Naive thymus-derived CD4-positive, alpha-beta T cell (primary cell): Measurements from ENCODE around the gene CAMK2D. TPM values are rescaled to one million over a fixed set of nuclear protein-coding genes. Genes with fewer than 3 reads are reported as not detected.

ENCODE experiments used
- ATAC-seq: fragments of 150-1000 bp; cut with Tn5 transposase; 2 replicates; pipeline ENCODE4 v1.10.0; 2021; ENCODE audit warnings: mild to moderate bottlenecking, moderate library complexity
- CTCF ChIA-PET: fragments of 350-600 bp; sonication (Branson Sonifier 250); formaldehyde crosslinking; loops from one replicate; lab custom pipeline; 2021; ENCODE audit warnings: antibody characterized with exemption; lab: Charles Lee
- POLR2A ChIA-PET: fragments of 350-600 bp; sonication (Branson Sonifier 250); formaldehyde crosslinking; loops from one replicate; lab custom pipeline; 2021; ENCODE audit warnings: antibody characterized with exemption, inconsistent platforms; lab: Charles Lee
- DNase-seq, 9 donors: peaks; one replicate each; pipeline versions ENCODE4 v3.0.0 to v3.0.0-alpha.2; 2020 to 2022; ENCODE audit warnings: mixed read lengths in 1 of 9
- H3K27ac ChIP-seq: one replicate; pipeline ENCODE4 v1.7.0; 2013; ENCODE audit warnings: mild to moderate bottlenecking, low read depth, low read length, moderate library complexity
- H3K27me3 ChIP-seq, 2 donors: one replicate each; pipeline ENCODE4 v1.7.0; 2013; ENCODE audit warnings: low read length in 2 of 2, mild to moderate bottlenecking in 2 of 2, moderate library complexity in 2 of 2; ENCODE audit not compliant: control insufficient read depth in 2 of 2, insufficient read depth in 2 of 2
- H3K36me3 ChIP-seq, 3 experiments: 1 replicate in 2 of 3; 2 replicates in 1 of 3; pipeline ENCODE4 v1.7.0; 2013; ENCODE audit warnings: low read length in 3 of 3, mild to moderate bottlenecking in 3 of 3, moderate library complexity in 1 of 3; ENCODE audit not compliant: insufficient read depth in 3 of 3, control insufficient read depth in 2 of 3
- H3K4me1 ChIP-seq, 2 donors: one replicate each; pipeline ENCODE4 v1.7.0; 2013; ENCODE audit warnings: low read length in 2 of 2, mild to moderate bottlenecking in 2 of 2, moderate library complexity in 1 of 2; ENCODE audit not compliant: control insufficient read depth in 2 of 2, insufficient read depth in 2 of 2
- H3K4me3 ChIP-seq: 2 replicates; pipeline ENCODE4 v1.7.0; 2013; ENCODE audit warnings: mild to moderate bottlenecking, low read length
- H3K9me3 ChIP-seq, 3 experiments: 1 replicate in 2 of 3; 2 replicates in 1 of 3; pipeline ENCODE4 v1.7.0; 2013; ENCODE audit warnings: low read length in 3 of 3; ENCODE audit not compliant: control insufficient read depth in 2 of 3
- H3K27ac Mint-ChIP-seq, 9 donors: one replicate each; pipeline ENCODE4 v1.8.0; 2020 to 2022; ENCODE audit warnings: mixed read lengths in 9 of 9, mild to moderate bottlenecking in 8 of 9, moderate library complexity in 5 of 9, inconsistent platforms in 2 of 9
- H3K27me3 Mint-ChIP-seq, 5 donors: one replicate each; pipeline ENCODE4 v1.8.0; 2021 to 2022; ENCODE audit warnings: mixed read lengths in 5 of 5, mild to moderate bottlenecking in 1 of 5
- H3K36me3 Mint-ChIP-seq, 5 donors: one replicate each; pipeline ENCODE4 v1.8.0; 2020 to 2022; ENCODE audit warnings: mixed read lengths in 5 of 5, mild to moderate bottlenecking in 3 of 5, inconsistent platforms in 1 of 5
- H3K4me1 Mint-ChIP-seq, 7 donors: one replicate each; pipeline ENCODE4 v1.8.0; 2020 to 2022; ENCODE audit warnings: mixed read lengths in 7 of 7, mild to moderate bottlenecking in 3 of 7, inconsistent platforms in 1 of 7
- H3K4me3 Mint-ChIP-seq, 10 donors: one replicate each; pipeline ENCODE4 v1.8.0; 2020 to 2022; ENCODE audit warnings: mild to moderate bottlenecking in 10 of 10, mixed read lengths in 10 of 10, moderate library complexity in 6 of 10, inconsistent platforms in 2 of 10
- H3K9me3 Mint-ChIP-seq, 11 donors: one replicate each; pipeline ENCODE4 v1.8.0; 2020 to 2022; ENCODE audit warnings: mixed read lengths in 11 of 11, mild to moderate bottlenecking in 4 of 11, inconsistent platforms in 1 of 11, moderate library complexity in 1 of 11
- intact Hi-C, 2 donors: fragments of 100-400 bp; cut with micrococcal nuclease; formaldehyde crosslinking; loops; one replicate each; pipeline ENCODE4 v1.15.1; 2023
- polyA plus RNA-seq, 2 donors: library from polyadenylated mRNA; unstranded; fragments of 300-500 nt; fragmentation: Illumina TruSeq; gene quantifications; one replicate each; pipeline ENCODE4 v1.2.3, GENCODE V29; 2021
- total RNA-seq, 6 experiments: library from RNA in 5 of 6; stranded (reverse) in 5 of 6; gene quantifications; 1 replicate in 5 of 6; 2 replicates in 1 of 6; pipeline ENCODE4 v1.2.3 and lab custom pipeline; 2021 to 2026

The CAMK2D gene
- total and polyA plus RNA-seq, 7 experiments from 2014 or later, result 13.5 to 41.2 (median 36.1) TPM

GRCh38 chr4:113511944-113512343, 249.6 kb downstream of the CAMK2D start:
- no peaks in the 10 kb centered on the region for H3K9me3 ChIP-seq
- no peaks in the 10 kb centered on the region for H3K4me1 Mint-ChIP-seq
- H3K27ac Mint-ChIP-seq, result no peak overlapping the region
- POLR2A ChIA-PET, result no interaction called here
- H3K4me1 ChIP-seq, result no peaks in the 10 kb centered on the region
- ATAC-seq, result no peak
- H3K4me3 Mint-ChIP-seq, result no peak overlapping the region
- H3K36me3 Mint-ChIP-seq, result peaks cover 7 to 48% (median 37%) of the 10 kb centered on the region in 5 donors
- CTCF ChIA-PET, result no interaction called here
- H3K27me3 Mint-ChIP-seq, result no peaks in the 10 kb centered on the region
- no peak overlapping the region for H3K4me3 ChIP-seq
- H3K9me3 Mint-ChIP-seq, result no peaks in the 10 kb centered on the region
- no peak for DNase-seq
- intact Hi-C loops, result no loop called here
- peaks cover 5 to 35% (median 8%) of the 10 kb centered on the region in 3 experiments for H3K36me3 ChIP-seq
- no peak overlapping the region for H3K27ac ChIP-seq
- no peaks in the 10 kb centered on the region for H3K27me3 ChIP-seq

GRCh38 chr4:113509851-113510250, 251.7 kb downstream of the CAMK2D start:
- Histone ChIP-seq H3K36me3 (peaks cover 5 to 35% (median 8%) of the 10 kb centered on the region in 3 experiments), H3K27ac (no peak overlapping the region), H3K4me3 (no peak overlapping the region), H3K4me1 (no peaks in the 10 kb centered on the region), H3K9me3 (no peaks in the 10 kb centered on the region), H3K27me3 (no peaks in the 10 kb centered on the region)
- no peak for DNase-seq
- Mint-ChIP-seq H3K4me1 (no peaks in the 10 kb centered on the region), H3K27me3 (no peaks in the 10 kb centered on the region), H3K9me3 (no peaks in the 10 kb centered on the region), H3K27ac (no peak overlapping the region), H3K4me3 (no peak overlapping the region), H3K36me3 (peaks cover 7 to 56% (median 38%) of the 10 kb centered on the region in 5 donors)
- intact Hi-C loops, result no loop called here
- ChIA-PET POLR2A (no interaction called here), CTCF (no interaction called here)
- ATAC-seq, result no peak

DNA sequence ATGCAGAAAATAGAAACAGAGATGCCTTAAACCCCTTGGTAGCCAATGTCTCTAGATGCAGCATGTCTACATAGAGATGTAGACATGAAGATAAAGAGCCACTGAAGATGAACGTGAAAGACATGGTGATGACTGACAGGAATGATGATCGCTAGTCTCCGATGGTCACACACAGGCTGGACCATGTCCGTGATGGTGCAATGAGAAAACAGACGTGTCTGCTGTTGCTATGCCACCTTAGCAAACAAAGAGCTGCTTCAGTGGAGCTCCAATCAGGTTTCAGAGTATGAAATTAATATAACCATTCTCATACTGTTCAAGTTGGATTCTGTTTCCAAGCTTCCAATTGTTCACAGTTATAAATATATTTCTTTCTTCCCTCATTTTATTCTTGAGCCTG, 256.5 kb downstream of the CAMK2D start:
- H3K9me3 ChIP-seq, result no peaks in the 10 kb centered on the region
- Mint-ChIP-seq H3K36me3 (peaks cover 9 to 47% (median 35%) of the 10 kb centered on the region in 5 donors), H3K4me3 (no peak overlapping the region), H3K9me3 (peaks cover 0 to 3% (median 0%) of the 10 kb centered on the region in 11 donors), H3K27ac (no peak overlapping the region), H3K27me3 (no peaks in the 10 kb centered on the region), H3K4me1 (no peaks in the 10 kb centered on the region)
- CTCF ChIA-PET, result no interaction called here
- H3K4me3 ChIP-seq, result no peak overlapping the region
- DNase-seq, result no peak
- no peak for ATAC-seq
- POLR2A ChIA-PET, result no interaction called here
- no peaks in the 10 kb centered on the region for H3K27me3 ChIP-seq
- intact Hi-C loops, result no loop called here
- H3K4me1 ChIP-seq, result no peaks in the 10 kb centered on the region
- H3K36me3 ChIP-seq, result peaks cover 0 to 25% (median 0%) of the 10 kb centered on the region in 3 experiments
- no peak overlapping the region for H3K27ac ChIP-seq

- no peaks in the 10 kb centered on the region for H3K9me3 ChIP-seq
- no peak for DNase-seq
- H3K27me3 ChIP-seq, result no peaks in the 10 kb centered on the region
- ChIA-PET POLR2A (no interaction called here), CTCF (no interaction called here)
- intact Hi-C loops, result no loop called here
- H3K27ac Mint-ChIP-seq, result no peak overlapping the region
- no peak for ATAC-seq
- no peaks in the 10 kb centered on the region for H3K4me1 ChIP-seq
- no peak overlapping the region for H3K27ac ChIP-seq
- H3K4me1 Mint-ChIP-seq, result no peaks in the 10 kb centered on the region
- no peak overlapping the region for H3K4me3 Mint-ChIP-seq
- peaks cover 0 to 25% (median 0%) of the 10 kb centered on the region in 3 experiments for H3K36me3 ChIP-seq
- no peaks in the 10 kb centered on the region for H3K27me3 Mint-ChIP-seq
- H3K36me3 Mint-ChIP-seq, result peaks cover 9 to 52% (median 40%) of the 10 kb centered on the region in 5 donors
- no peak overlapping the region for H3K4me3 ChIP-seq
- H3K9me3 Mint-ChIP-seq, result peaks cover 0 to 6% (median 0%) of the 10 kb centered on the region in 11 donors
These were observed 257.1 kb downstream of the CAMK2D start for GRCh38 chr4:113504422-113504821.

DNA sequence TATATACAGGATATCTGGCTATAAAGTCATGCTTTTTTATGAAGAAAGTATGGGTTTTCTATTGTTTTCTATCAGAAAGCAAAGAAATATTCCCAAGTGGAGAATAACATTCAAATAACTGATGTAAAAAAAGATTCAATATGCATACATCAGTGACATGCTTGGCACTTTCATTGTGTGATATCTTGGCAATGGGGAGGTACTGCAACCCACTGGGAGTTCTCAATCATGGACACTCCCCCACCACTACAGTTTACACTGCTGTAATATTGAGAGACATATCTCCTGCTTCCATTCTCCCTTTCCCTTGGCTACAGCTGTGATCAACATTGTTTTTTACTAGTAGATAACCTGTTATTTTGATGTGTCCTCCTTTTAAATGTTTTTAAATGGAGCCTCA, 257.8 kb downstream of the CAMK2D start:
- Mint-ChIP-seq H3K9me3 (peaks cover 0 to 6% (median 0%) of the 10 kb centered on the region in 11 donors), H3K4me1 (no peaks in the 10 kb centered on the region), H3K4me3 (no peak overlapping the region), H3K27me3 (no peaks in the 10 kb centered on the region), H3K27ac (no peak overlapping the region), H3K36me3 (peaks cover 9 to 51% (median 44%) of the 10 kb centered on the region in 5 donors)
- H3K27me3 ChIP-seq, result no peaks in the 10 kb centered on the region
- H3K36me3 ChIP-seq, result peaks cover 0 to 25% (median 0%) of the 10 kb centered on the region in 3 experiments
- DNase-seq (no peak), ATAC-seq (no peak)
- POLR2A ChIA-PET, result no interaction called here
- no peaks in the 10 kb centered on the region for H3K9me3 ChIP-seq
- intact Hi-C loops, result no loop called here
- no peak overlapping the region for H3K4me3 ChIP-seq
- H3K27ac ChIP-seq, result no peak overlapping the region
- no peaks in the 10 kb centered on the region for H3K4me1 ChIP-seq
- CTCF ChIA-PET, result no interaction called here

- Histone ChIP-seq H3K27ac (no peak overlapping the region), H3K27me3 (no peaks in the 10 kb centered on the region), H3K4me1 (no peaks in the 10 kb centered on the region), H3K36me3 (peaks cover 0 to 20% (median 0%) of the 10 kb centered on the region in 3 experiments), H3K4me3 (no peak overlapping the region), H3K9me3 (no peaks in the 10 kb centered on the region)
- ChIA-PET POLR2A (no interaction called here), CTCF (no interaction called here)
- Mint-ChIP-seq H3K4me3 (no peak overlapping the region), H3K4me1 (no peaks in the 10 kb centered on the region), H3K9me3 (peaks cover 0 to 6% (median 0%) of the 10 kb centered on the region in 11 donors), H3K27ac (no peak overlapping the region), H3K36me3 (peaks cover 10 to 49% (median 43%) of the 10 kb centered on the region in 5 donors), H3K27me3 (no peaks in the 10 kb centered on the region)
- ATAC-seq (no peak), DNase-seq (no peak)
- intact Hi-C loops, result no loop called here
These were observed 258.6 kb downstream of the CAMK2D start for GRCh38 chr4:113502906-113503305.

DNA sequence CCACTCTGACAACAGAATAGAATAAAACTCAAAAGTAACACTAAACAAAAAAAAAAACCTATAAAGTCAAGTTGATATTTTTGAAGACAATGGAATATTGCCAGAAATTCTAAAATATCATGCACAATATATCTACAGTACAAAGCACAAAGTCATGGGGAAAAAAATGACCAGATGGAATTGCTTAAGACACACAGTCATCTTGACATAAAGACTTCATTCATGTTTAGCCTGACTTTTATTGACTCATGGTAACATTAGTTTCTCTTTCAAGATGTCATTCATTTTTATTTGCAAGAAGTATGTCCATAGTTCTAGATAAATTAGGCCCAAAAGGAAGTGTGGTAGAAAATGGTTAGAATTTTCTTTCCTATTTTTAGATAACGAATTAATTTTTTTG, 259.1 kb downstream of the CAMK2D start:
- DNase-seq, result no peak
- POLR2A ChIA-PET, result no interaction called here
- intact Hi-C loops, result no loop called here
- Histone ChIP-seq H3K4me3 (no peak overlapping the region), H3K4me1 (no peaks in the 10 kb centered on the region), H3K27me3 (no peaks in the 10 kb centered on the region), H3K27ac (no peak overlapping the region), H3K36me3 (peaks cover 0 to 23% (median 0%) of the 10 kb centered on the region in 3 experiments), H3K9me3 (no peaks in the 10 kb centered on the region)
- Mint-ChIP-seq H3K36me3 (peaks cover 14 to 52% (median 45%) of the 10 kb centered on the region in 5 donors), H3K9me3 (peaks cover 0 to 6% (median 0%) of the 10 kb centered on the region in 11 donors), H3K27me3 (no peaks in the 10 kb centered on the region), H3K4me1 (no peaks in the 10 kb centered on the region), H3K27ac (no peak overlapping the region), H3K4me3 (no peak overlapping the region)
- no peak for ATAC-seq
- CTCF ChIA-PET, result no interaction called here
